Keratinocyte (primary cell): ENCODE data around the gene ATF7IP. TPM values are rescaled to one million over a fixed set of nuclear protein-coding genes. Genes with fewer than 3 reads are reported as not detected.
A peak's percentile ranks its signal among the peaks of the same experiment; 100 is the strongest.
"Not testable (repeated sequence)": the region's sequence is repeated elsewhere in the genome, so short reads cannot be mapped to it uniquely, and the experiment has no call there.

Experiments
- DNase-seq: peaks from one replicate; pipeline ENCODE4 v3.0.0-alpha.2; 2011; ENCODE audit warnings: low read depth, missing footprints, low spot score
- FAIRE-seq: peaks from 2 replicates; lab custom pipeline; 2011; peaks lifted over from hg19 to GRCh38; lab: Jason Lieb, UNC
- H2AFZ ChIP-seq: 2 replicates; pipeline ENCODE4 v1.6.0; 2012; ENCODE audit warnings: low read length, control low read depth, inconsistent platforms; ENCODE audit not compliant: control insufficient read depth
- H3K27ac ChIP-seq: 2 replicates; pipeline ENCODE4 v1.5.1; 2011; ENCODE audit warnings: low read length; ENCODE audit not compliant: control insufficient read depth, insufficient read depth
- H3K27me3 ChIP-seq: 3 replicates; pipeline ENCODE4 v1.6.0; 2011; ENCODE audit warnings: low read length; ENCODE audit not compliant: control insufficient read depth, insufficient read depth; ENCODE audit errors: extremely low read depth
- H3K36me3 ChIP-seq, 2 experiments: 2 replicates in 1 of 2; 3 replicates in 1 of 2; pipeline ENCODE4 v1.5.1; 2011; ENCODE audit warnings: low read length in 2 of 2, mild to moderate bottlenecking in 1 of 2; ENCODE audit not compliant: control insufficient read depth in 2 of 2, insufficient read depth in 2 of 2; ENCODE audit errors: extremely low read depth in 1 of 2
- H3K4me1 ChIP-seq: 3 replicates; pipeline ENCODE4 v1.5.1; 2011; ENCODE audit warnings: low read length; ENCODE audit not compliant: control insufficient read depth, insufficient read depth; ENCODE audit errors: extremely low read depth
- H3K4me2 ChIP-seq: 3 replicates; pipeline ENCODE4 v1.6.0; 2011; ENCODE audit warnings: low read depth, low read length; ENCODE audit not compliant: control insufficient read depth, insufficient read depth; ENCODE audit errors: extremely low read depth
- H3K4me3 ChIP-seq, 3 experiments: fragments of 200-600 bp in 1 of 3; sonication (generic) in 1 of 3; 2 replicates in 2 of 3; 3 replicates in 1 of 3; pipeline ENCODE4 v1.5.1; 2011 to 2016; ENCODE audit warnings: low read length in 3 of 3, mild to moderate bottlenecking in 3 of 3, control low read depth in 2 of 3, inconsistent platforms in 1 of 3, low read depth in 1 of 3, mixed read lengths in 1 of 3, mixed run types in 1 of 3, moderate library complexity in 1 of 3; ENCODE audit not compliant: control insufficient read depth in 2 of 3, insufficient read depth in 2 of 3; ENCODE audit errors: extremely low read depth in 1 of 3
- H3K79me2 ChIP-seq: 2 replicates; pipeline ENCODE4 v1.6.0; 2012; ENCODE audit warnings: low read length; ENCODE audit not compliant: control insufficient read depth, insufficient read depth
- H3K9ac ChIP-seq: 3 replicates; pipeline ENCODE4 v1.6.0; 2011; ENCODE audit warnings: low read length; ENCODE audit not compliant: control insufficient read depth, insufficient read depth; ENCODE audit errors: extremely low read depth
- H3K9me1 ChIP-seq: 3 replicates; pipeline ENCODE4 v1.6.0; 2011; ENCODE audit warnings: low read length; ENCODE audit not compliant: control insufficient read depth, insufficient read depth; ENCODE audit errors: extremely low read depth
- H3K9me3 ChIP-seq: 2 replicates; pipeline ENCODE4 v1.5.1; 2012; ENCODE audit warnings: low read depth, low read length; ENCODE audit not compliant: control insufficient read depth
- H4K20me1 ChIP-seq: 3 replicates; pipeline ENCODE4 v1.6.0; 2011; ENCODE audit warnings: low read length; ENCODE audit not compliant: control insufficient read depth, insufficient read depth; ENCODE audit errors: extremely low read depth
- EZH2 ChIP-seq: IDR thresholded peaks from one replicate; pipeline ENCODE4 v1.6.1; 2012; ENCODE audit warnings: inconsistent platforms, mild to moderate bottlenecking, low read length, moderate library complexity
- dilution Hi-C: fragments of 300-500 bp; cut with MboI; formaldehyde crosslinking; loops from one replicate; pipeline ENCODE4 v1.7.0; 2020; ENCODE audit warnings: low sequenced_read_pairs; ENCODE audit not compliant: extremely low pct_ligation_motif_present
- polyA plus RNA-seq, 5 experiments: library from polyadenylated mRNA; depleted of rRNA in 3 of 5; stranded (reverse) in 3 of 5; stranded (forward) in 1 of 5; unstranded in 1 of 5; fragments of >200 nt; gene quantifications; 1 replicate in 1 of 5; 2 replicates in 3 of 5; 3 replicates in 1 of 5; pipeline versions ENCODE4 v1.2.1 to v1.2.3, GENCODE V29; 2011 to 2012; ENCODE audit warnings: missing spikeins in 2 of 5, low read depth in 1 of 5, low replicate concordance in 1 of 5
- TF ChIP-seq, protein P1 (sequence below), 3 experiments: IDR thresholded peaks in 1 of 3; conservative IDR thresholded peaks in 1 of 3; optimal IDR thresholded peaks in 1 of 3; 2 replicates in 2 of 3; 3 replicates in 1 of 3; pipeline versions ENCODE3 to v1.5.1; 2011; ENCODE audit warnings: low read length in 3 of 3, mild to moderate bottlenecking in 3 of 3, moderate library complexity in 2 of 3, control low read depth in 1 of 3, inconsistent platforms in 1 of 3; ENCODE audit not compliant: insufficient read depth in 2 of 3; ENCODE audit errors: extremely low read depth in 1 of 3

ATF7IP gene
- polyA plus RNA-seq, 1 donor (not counting 4 experiments of a cell fraction or from before 2014, with no cell fraction given), result 16.3 TPM

- H3K9me3 ChIP-seq, result no peaks in the 10 kb centered on the region
- H3K36me3 ChIP-seq, result no peaks in the 10 kb centered on the region
- no peak overlapping the region for H3K9ac ChIP-seq
- H3K27me3 ChIP-seq, result no peaks in the 10 kb centered on the region
- TF ChIP-seq EZH2, result no peak
- TF ChIP-seq, protein P1, sequence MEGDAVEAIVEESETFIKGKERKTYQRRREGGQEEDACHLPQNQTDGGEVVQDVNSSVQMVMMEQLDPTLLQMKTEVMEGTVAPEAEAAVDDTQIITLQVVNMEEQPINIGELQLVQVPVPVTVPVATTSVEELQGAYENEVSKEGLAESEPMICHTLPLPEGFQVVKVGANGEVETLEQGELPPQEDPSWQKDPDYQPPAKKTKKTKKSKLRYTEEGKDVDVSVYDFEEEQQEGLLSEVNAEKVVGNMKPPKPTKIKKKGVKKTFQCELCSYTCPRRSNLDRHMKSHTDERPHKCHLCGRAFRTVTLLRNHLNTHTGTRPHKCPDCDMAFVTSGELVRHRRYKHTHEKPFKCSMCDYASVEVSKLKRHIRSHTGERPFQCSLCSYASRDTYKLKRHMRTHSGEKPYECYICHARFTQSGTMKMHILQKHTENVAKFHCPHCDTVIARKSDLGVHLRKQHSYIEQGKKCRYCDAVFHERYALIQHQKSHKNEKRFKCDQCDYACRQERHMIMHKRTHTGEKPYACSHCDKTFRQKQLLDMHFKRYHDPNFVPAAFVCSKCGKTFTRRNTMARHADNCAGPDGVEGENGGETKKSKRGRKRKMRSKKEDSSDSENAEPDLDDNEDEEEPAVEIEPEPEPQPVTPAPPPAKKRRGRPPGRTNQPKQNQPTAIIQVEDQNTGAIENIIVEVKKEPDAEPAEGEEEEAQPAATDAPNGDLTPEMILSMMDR (optimal IDR thresholded peaks at IDR 0.05 in 1 of 3, IDR thresholded peaks at IDR 0.05 in 1 of 3, conservative IDR thresholded peaks at IDR 0.05 in 1 of 3; ENCODE audit: extremely low read depth in 1 of 3, insufficient read depth in 2 of 3, low read length in 3 of 3), result no peak
- no peaks in the 10 kb centered on the region for H4K20me1 ChIP-seq
- H3K27ac ChIP-seq, result no peak overlapping the region
- H3K9me1 ChIP-seq, result no peaks in the 10 kb centered on the region
- peaks cover 89% of the 10 kb centered on the region for H3K79me2 ChIP-seq
- no peak overlapping the region for H3K4me3 ChIP-seq
- DNase-seq (no peak), FAIRE-seq (peak; percentile 43)
- peak overlapping the region; percentile 32 for H3K4me2 ChIP-seq
- H3K4me1 ChIP-seq, result peaks cover 17% of the 10 kb centered on the region
- dilution Hi-C loops, result no loop called here
- H2AFZ ChIP-seq, result no peak overlapping the region
Observed at GRCh38 chr12:14403293-14403692, 37.8 kb downstream of the ATF7IP start.

GRCh38 chr12:14403711-14404196, 38.3 kb downstream of the ATF7IP start:
- H3K27ac ChIP-seq, result no peak overlapping the region
- FAIRE-seq, result peak; percentile 71
- dilution Hi-C loops, result no loop called here
- H4K20me1 ChIP-seq, result no peaks in the 10 kb centered on the region
- peaks cover 17% of the 10 kb centered on the region for H3K4me1 ChIP-seq
- H3K79me2 ChIP-seq, result peaks cover 90% of the 10 kb centered on the region
- H3K27me3 ChIP-seq, result no peaks in the 10 kb centered on the region
- TF ChIP-seq EZH2, result no peak
- TF ChIP-seq, protein P1 (optimal IDR thresholded peaks at IDR 0.05 in 1 of 3, IDR thresholded peaks at IDR 0.05 in 1 of 3, conservative IDR thresholded peaks at IDR 0.05 in 1 of 3; ENCODE audit: extremely low read depth in 1 of 3, insufficient read depth in 2 of 3, low read length in 3 of 3), result no peak
- H2AFZ ChIP-seq, result no peak overlapping the region
- no peak overlapping the region for H3K4me3 ChIP-seq
- H3K9me1 ChIP-seq, result no peaks in the 10 kb centered on the region
- H3K36me3 ChIP-seq, result no peaks in the 10 kb centered on the region
- peak overlapping the region; percentile 32 for H3K4me2 ChIP-seq
- no peak for DNase-seq
- H3K9me3 ChIP-seq, result no peaks in the 10 kb centered on the region
- no peak overlapping the region for H3K9ac ChIP-seq

GRCh38 chr12:14405407-14405806, 39.9 kb downstream of the ATF7IP start:
- H2AFZ ChIP-seq, dilution Hi-C loops, H3K4me3 ChIP-seq, FAIRE-seq, H3K27ac ChIP-seq, H3K4me2 ChIP-seq, H3K9me3 ChIP-seq, H3K27me3 ChIP-seq, H4K20me1 ChIP-seq, H3K9ac ChIP-seq, H3K36me3 ChIP-seq, DNase-seq, H3K9me1 ChIP-seq: not testable (repeated sequence)
- H3K79me2 ChIP-seq, result peaks cover 90% of the 10 kb centered on the region
- peaks cover 13% of the 10 kb centered on the region for H3K4me1 ChIP-seq
